ENCODE data around the gene CREM. TPM values are rescaled to one million over a fixed set of nuclear protein-coding genes. Genes with fewer than 3 reads are reported as not detected.

The CREM gene
- total and polyA plus RNA-seq, 2 donors from 2014 or later: 41.3 to 43.9 TPM

DNA sequence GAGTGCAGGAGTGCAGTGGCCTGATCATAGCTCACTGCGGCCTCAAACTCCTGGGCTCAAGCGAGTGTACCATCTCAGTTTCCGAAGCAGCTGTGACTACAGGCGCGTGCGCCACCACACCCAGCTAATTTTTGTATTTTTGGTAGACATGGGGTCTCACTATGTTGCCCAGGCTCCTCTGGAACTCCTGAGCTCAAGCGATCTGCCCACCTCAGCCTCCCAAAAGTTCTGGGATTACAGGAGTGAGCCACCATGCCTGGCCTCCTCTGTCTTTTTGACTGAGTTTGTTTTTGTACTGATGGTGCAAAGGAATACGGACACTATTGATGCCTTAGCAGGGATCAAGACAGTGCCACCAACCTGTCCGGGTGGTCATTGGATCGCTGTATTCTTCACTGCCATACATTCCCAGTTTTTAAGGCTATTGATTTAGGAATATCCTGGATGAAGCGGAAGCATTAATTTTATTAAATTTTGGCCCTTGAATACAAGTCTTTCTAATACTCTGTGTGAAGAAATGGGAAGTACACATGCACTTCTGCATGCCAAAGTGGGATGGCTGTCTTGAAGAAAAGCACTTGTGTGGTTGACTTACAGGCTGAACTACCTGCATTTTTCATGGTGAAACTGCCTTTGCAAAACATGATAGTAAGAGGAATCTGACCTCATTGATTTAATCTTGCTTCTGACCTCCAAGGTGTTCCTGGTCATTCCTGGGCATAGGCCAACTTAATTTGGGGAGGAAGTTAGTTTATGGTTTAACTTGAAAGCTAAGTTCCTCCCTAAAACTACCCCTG, 34.5 kb upstream of the CREM start:
- Histone ChIP-seq H3K4me1 (ENCODE audit: control insufficient read depth in 2 of 3, insufficient read depth in 2 of 3, low read depth in 1 of 3, low read length in 3 of 3) (peaks cover 0 to 10% (median 3%) of the 10 kb centered on the region in 3 donors), H3K4me3 (ENCODE audit: low read length in 3 of 3) (no peak overlapping the region), H3K9me3 (ENCODE audit: control insufficient read depth in 2 of 3, insufficient read depth in 1 of 3, low read length in 3 of 3) (no peaks in the 10 kb centered on the region), H3K27me3 (ENCODE audit: control insufficient read depth, insufficient read depth, low read length) (no peaks in the 10 kb centered on the region), H3K9ac (ENCODE audit: low read length in 3 of 3) (no peak overlapping the region), H3K27ac (ENCODE audit: low read depth in 2 of 2, low read length in 2 of 2) (no peak overlapping the region), H3K36me3 (ENCODE audit: control insufficient read depth in 2 of 3, insufficient read depth in 3 of 3, low read length in 3 of 3) (no peaks in the 10 kb centered on the region)
- intact Hi-C loops (cut with DNase I): no loop called here
- TF ChIP-seq, protein P1, sequence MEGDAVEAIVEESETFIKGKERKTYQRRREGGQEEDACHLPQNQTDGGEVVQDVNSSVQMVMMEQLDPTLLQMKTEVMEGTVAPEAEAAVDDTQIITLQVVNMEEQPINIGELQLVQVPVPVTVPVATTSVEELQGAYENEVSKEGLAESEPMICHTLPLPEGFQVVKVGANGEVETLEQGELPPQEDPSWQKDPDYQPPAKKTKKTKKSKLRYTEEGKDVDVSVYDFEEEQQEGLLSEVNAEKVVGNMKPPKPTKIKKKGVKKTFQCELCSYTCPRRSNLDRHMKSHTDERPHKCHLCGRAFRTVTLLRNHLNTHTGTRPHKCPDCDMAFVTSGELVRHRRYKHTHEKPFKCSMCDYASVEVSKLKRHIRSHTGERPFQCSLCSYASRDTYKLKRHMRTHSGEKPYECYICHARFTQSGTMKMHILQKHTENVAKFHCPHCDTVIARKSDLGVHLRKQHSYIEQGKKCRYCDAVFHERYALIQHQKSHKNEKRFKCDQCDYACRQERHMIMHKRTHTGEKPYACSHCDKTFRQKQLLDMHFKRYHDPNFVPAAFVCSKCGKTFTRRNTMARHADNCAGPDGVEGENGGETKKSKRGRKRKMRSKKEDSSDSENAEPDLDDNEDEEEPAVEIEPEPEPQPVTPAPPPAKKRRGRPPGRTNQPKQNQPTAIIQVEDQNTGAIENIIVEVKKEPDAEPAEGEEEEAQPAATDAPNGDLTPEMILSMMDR (IDR thresholded peaks at IDR 0.05; ENCODE audit: borderline replicate concordance, extremely low read depth, insufficient read depth): no peak
- DNase-seq (no peak), FAIRE-seq (no peak)

DNA sequence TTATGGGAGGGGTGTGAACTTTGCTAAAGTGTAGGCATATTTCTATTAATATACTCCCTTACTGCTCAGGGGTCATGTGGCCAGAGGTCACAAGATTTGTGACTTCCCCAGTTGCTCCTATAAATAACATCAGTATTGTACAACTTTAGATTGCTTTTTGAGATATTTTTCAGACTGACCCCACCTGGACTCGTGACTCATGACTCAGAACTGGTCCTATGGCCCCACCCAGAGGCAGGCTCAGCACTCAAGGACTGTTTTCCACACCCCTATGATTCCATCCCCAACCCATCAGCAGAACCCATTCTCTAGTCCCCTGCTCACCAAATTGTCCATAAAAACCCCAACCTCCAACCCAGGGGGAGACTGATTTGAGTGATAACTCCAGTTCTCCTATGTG, 33.8 kb upstream of the CREM start:
- Histone ChIP-seq H3K9ac (ENCODE audit: low read length in 3 of 3) (no peak overlapping the region), H3K4me1 (ENCODE audit: control insufficient read depth in 2 of 3, insufficient read depth in 2 of 3, low read depth in 1 of 3, low read length in 3 of 3) (peaks cover 0 to 10% (median 3%) of the 10 kb centered on the region in 3 donors), H3K27me3 (ENCODE audit: control insufficient read depth, insufficient read depth, low read length) (no peaks in the 10 kb centered on the region), H3K9me3 (ENCODE audit: control insufficient read depth in 2 of 3, insufficient read depth in 1 of 3, low read length in 3 of 3) (no peaks in the 10 kb centered on the region), H3K27ac (ENCODE audit: low read depth in 2 of 2, low read length in 2 of 2) (no peak overlapping the region), H3K36me3 (ENCODE audit: control insufficient read depth in 2 of 3, insufficient read depth in 3 of 3, low read length in 3 of 3) (no peaks in the 10 kb centered on the region), H3K4me3 (ENCODE audit: low read length in 3 of 3) (no peak overlapping the region)
- intact Hi-C loops (cut with DNase I): no loop called here
- FAIRE-seq: no peak
- TF ChIP-seq, protein P1 (IDR thresholded peaks at IDR 0.05; ENCODE audit: borderline replicate concordance, extremely low read depth, insufficient read depth): no peak
- no peak for DNase-seq

DNA sequence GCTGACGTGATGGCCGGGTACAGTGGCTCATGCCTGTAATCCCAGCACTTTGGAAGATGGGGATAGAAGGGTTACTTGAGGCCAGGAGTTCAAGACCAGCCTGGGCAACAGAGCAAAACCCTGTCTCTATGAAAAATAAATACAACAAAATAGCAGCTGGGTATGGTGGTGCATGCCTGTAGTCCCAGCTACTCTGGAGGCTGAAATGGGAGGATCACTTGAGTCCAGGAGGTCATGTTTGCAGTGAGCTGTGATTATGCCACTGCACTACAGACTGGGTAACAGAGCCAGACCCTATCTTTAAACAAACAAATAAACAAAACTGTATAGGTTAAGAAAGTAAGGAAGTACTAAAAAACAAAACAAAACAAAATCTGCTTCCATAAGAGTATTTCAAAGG, 30.3 kb upstream of the CREM start:
- DNase-seq: no peak

More for the DNA sequence above, 30.3 kb upstream of the CREM start:
- H3K4me3 ChIP-seq (ENCODE audit: low read length in 3 of 3): no peak overlapping the region
- H3K9ac ChIP-seq (ENCODE audit: low read length in 3 of 3): no peak overlapping the region
- TF ChIP-seq, protein P1 (IDR thresholded peaks at IDR 0.05; ENCODE audit: borderline replicate concordance, extremely low read depth, insufficient read depth): no peak
- no peak for FAIRE-seq
- H3K9me3 ChIP-seq (ENCODE audit: control insufficient read depth in 2 of 3, insufficient read depth in 1 of 3, low read length in 3 of 3): no peaks in the 10 kb centered on the region
- H3K27ac ChIP-seq (ENCODE audit: low read depth in 2 of 2, low read length in 2 of 2): no peak overlapping the region
- intact Hi-C loops (cut with DNase I): no loop called here
- H3K27me3 ChIP-seq (ENCODE audit: control insufficient read depth, insufficient read depth, low read length): no peaks in the 10 kb centered on the region
- no peaks in the 10 kb centered on the region for H3K36me3 ChIP-seq (ENCODE audit: control insufficient read depth in 2 of 3, insufficient read depth in 3 of 3, low read length in 3 of 3)
- no peaks in the 10 kb centered on the region for H3K4me1 ChIP-seq (ENCODE audit: control insufficient read depth in 2 of 3, insufficient read depth in 2 of 3, low read depth in 1 of 3, low read length in 3 of 3)
